ENCODE measurements around the gene NELFA. TPM values are rescaled to one million over a fixed set of nuclear protein-coding genes. Genes with fewer than 3 reads are reported as not detected.

The NELFA gene
- total RNA-seq, 4 donors from 2014 or later = 22.0 to 80.4 (median 31.8) TPM

DNA sequence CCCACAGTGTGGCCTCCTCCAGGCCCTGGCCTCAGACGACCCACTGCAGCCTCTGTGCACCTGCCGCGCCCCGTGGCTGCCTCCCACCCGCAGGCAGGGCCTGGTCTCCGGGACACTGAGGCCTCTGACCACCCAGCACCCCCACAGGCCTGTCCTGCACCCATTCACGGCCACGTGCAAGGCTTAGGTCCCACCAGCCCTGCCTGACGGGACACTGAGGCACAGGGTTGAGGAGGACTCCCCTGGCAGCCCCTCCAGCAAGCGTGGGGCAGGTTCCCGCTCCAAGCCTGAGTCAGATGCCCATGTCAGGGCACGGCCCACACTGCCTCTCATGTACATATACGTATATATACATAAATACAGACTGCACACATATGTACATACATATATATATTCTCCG lies 23.5 kb downstream of the NELFA start:
- Histone ChIP-seq H3K27ac (no peak overlapping the region), H3K4me1 (peaks cover 0 to 5% (median 2%) of the 10 kb centered on the region in 4 donors), H3K36me3 (peaks cover 0 to 46% (median 23%) of the 10 kb centered on the region in 4 donors), H3K9me3 (no peaks in the 10 kb centered on the region), H3K4me3 (no peak overlapping the region), H3K27me3 (no peaks in the 10 kb centered on the region)
- no peak for DNase-seq
- TF ChIP-seq POLR2A (IDR thresholded peaks at IDR 0.05) (no peak), EP300 (IDR thresholded peaks at IDR 0.05; ENCODE audit: low read depth) (no peak), POLR2AphosphoS5 (IDR thresholded peaks at IDR 0.05) (no peak)
- TF ChIP-seq, protein P1, sequence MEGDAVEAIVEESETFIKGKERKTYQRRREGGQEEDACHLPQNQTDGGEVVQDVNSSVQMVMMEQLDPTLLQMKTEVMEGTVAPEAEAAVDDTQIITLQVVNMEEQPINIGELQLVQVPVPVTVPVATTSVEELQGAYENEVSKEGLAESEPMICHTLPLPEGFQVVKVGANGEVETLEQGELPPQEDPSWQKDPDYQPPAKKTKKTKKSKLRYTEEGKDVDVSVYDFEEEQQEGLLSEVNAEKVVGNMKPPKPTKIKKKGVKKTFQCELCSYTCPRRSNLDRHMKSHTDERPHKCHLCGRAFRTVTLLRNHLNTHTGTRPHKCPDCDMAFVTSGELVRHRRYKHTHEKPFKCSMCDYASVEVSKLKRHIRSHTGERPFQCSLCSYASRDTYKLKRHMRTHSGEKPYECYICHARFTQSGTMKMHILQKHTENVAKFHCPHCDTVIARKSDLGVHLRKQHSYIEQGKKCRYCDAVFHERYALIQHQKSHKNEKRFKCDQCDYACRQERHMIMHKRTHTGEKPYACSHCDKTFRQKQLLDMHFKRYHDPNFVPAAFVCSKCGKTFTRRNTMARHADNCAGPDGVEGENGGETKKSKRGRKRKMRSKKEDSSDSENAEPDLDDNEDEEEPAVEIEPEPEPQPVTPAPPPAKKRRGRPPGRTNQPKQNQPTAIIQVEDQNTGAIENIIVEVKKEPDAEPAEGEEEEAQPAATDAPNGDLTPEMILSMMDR (IDR thresholded peaks at IDR 0.05) = no peak
- intact Hi-C loops (cut with DNase I; ENCODE audit: low total_unique reads) = no loop called here
- WGBS, 2 donors (ENCODE audit: low coverage in 1 of 2) = 83% methylated on average over 12 of the region's 14 CpGs; no CpG with 5 or more reads in 1 of the 2 donors
- in situ Hi-C loops (cut with MboI; ENCODE audit: low pct_ligation_motif_present in 1 of 4, low pct_unique_long_range_greater_than_20kb in 1 of 4, low sequenced_read_pairs in 3 of 4) = no loop called here

DNA sequence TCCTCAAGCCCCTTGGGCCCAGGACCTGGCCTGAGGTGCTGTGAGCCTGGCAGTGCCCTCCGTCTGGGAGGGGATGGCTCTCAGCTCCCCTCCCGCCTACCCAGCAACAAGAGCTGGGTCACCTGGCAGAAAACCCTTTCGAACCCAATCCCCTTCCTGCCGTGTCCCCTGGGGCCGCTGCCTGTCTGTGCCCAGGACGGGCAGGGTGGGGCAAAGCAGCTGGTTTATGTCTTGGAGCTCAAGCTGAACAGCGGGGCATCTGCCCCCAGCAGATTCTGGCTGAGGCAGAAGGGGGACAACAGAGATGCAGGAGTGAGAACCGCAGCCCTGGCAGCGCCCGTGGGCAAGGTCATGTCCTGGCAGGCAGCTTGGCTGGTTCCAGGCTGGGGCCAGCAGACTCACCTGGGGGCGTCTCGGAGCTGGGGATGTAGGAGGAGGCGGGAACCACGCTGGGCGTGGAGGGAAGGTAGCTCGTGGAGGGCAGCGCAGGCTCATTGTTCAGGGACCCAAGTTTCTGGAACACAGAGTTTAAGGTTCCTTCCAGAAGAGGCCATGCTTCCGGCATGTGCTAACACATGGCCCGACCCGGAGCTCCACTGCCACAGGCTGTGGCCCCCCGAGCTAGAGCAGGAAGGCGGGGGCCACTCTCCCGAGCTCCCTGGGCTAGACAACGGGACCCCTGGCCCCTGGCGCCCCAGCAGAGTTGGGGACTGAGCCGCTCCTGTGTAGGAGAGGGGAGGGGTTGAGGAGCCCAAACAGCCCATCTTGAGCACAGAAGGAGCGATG lies 24.2 kb downstream of the NELFA start:
- Histone ChIP-seq H3K36me3 (peaks cover 0 to 42% (median 19%) of the 10 kb centered on the region in 4 donors), H3K4me3 (no peak overlapping the region), H3K27me3 (no peaks in the 10 kb centered on the region), H3K9me3 (no peaks in the 10 kb centered on the region), H3K4me1 (peaks cover 0 to 5% (median 2%) of the 10 kb centered on the region in 4 donors), H3K27ac (no peak overlapping the region)
- in situ Hi-C loops (cut with MboI; ENCODE audit: low pct_ligation_motif_present in 1 of 4, low pct_unique_long_range_greater_than_20kb in 1 of 4, low sequenced_read_pairs in 3 of 4) = no loop called here
- TF ChIP-seq POLR2A (IDR thresholded peaks at IDR 0.05) (no peak), EP300 (IDR thresholded peaks at IDR 0.05; ENCODE audit: low read depth) (no peak), POLR2AphosphoS5 (IDR thresholded peaks at IDR 0.05) (no peak)
- TF ChIP-seq, protein P1 (IDR thresholded peaks at IDR 0.05) = no peak
- DNase-seq = no peak
- WGBS, 2 donors (ENCODE audit: low coverage in 1 of 2) = 82% methylated on average over 25 of the region's 27 CpGs; no CpG with 5 or more reads in 1 of the 2 donors
- intact Hi-C loops (cut with DNase I; ENCODE audit: low total_unique reads) = no loop called here

DNA sequence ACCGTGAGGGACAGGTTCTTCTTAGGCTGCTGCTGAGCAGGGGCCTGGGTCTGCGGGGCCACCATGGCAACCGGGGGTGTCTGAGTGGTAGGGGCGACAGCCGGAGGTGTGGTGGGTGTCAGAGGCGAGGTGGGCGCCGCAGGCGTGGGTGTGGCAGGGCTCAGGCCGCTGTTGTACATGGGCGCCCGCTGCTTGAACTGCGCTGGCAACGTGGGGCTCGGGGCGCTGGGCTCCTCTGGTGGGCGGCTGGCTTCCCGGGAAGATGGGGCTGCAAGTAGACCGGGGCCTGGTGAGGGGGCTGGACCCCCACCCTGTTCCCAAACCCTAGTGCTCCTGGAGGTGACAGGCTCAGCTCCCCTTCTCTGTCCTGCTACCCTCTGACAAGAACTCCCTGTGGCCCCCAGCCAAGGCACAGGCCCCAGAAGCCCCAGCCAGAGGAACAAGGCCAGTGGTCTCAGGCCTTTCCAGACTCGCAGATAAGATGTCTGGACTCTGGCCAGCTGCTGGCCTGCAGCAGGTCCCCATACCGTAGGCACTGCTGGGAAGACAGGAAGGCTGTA lies 24.8 kb downstream of the NELFA start:
- in situ Hi-C loops (cut with MboI; ENCODE audit: low pct_ligation_motif_present in 1 of 4, low pct_unique_long_range_greater_than_20kb in 1 of 4, low sequenced_read_pairs in 3 of 4) = no loop called here
- 91% methylated on average over 20 of the region's 21 CpGs; no CpG with 5 or more reads in 1 of the 2 donors for WGBS, 2 donors (ENCODE audit: low coverage in 1 of 2)

More for the DNA sequence above, 24.8 kb downstream of the NELFA start:
- Histone ChIP-seq H3K4me3 (no peak overlapping the region), H3K36me3 (peaks cover 0 to 35% (median 16%) of the 10 kb centered on the region in 4 donors), H3K27ac (no peak overlapping the region), H3K27me3 (no peaks in the 10 kb centered on the region), H3K4me1 (peaks cover 0 to 5% (median 2%) of the 10 kb centered on the region in 4 donors), H3K9me3 (no peaks in the 10 kb centered on the region)
- intact Hi-C loops (cut with DNase I; ENCODE audit: low total_unique reads) = no loop called here
- no peak for DNase-seq
- no peak for TF ChIP-seq EP300 (IDR thresholded peaks at IDR 0.05; ENCODE audit: low read depth)
- no peak for TF ChIP-seq POLR2AphosphoS5 (IDR thresholded peaks at IDR 0.05)
- no peak for TF ChIP-seq POLR2A (IDR thresholded peaks at IDR 0.05)
- TF ChIP-seq, protein P1 (IDR thresholded peaks at IDR 0.05) = no peak

Data from transverse colon (tissue), 4 donors.